Heart left ventricle (tissue), 16 donors: ENCODE data around the gene FBXW12. TPM values are rescaled to one million over a fixed set of nuclear protein-coding genes. Genes with fewer than 3 reads are reported as not detected.

Experiments used
- ATAC-seq, 4 donors: fragments of 200-7000 bp; cut with Tn5 transposase; one replicate each; pipeline ENCODE4 v1.9.1; 2020 to 2022; ENCODE audit warnings: moderate library complexity in 4 of 4, mild to moderate bottlenecking in 3 of 4, moderate number of reproducible peaks in 1 of 4
- DNase-seq, 5 donors: peaks; one replicate each; pipeline ENCODE4 v3.0.0-alpha.2; 2020
- H3K27ac ChIP-seq, 12 donors: fragments of 200-600 bp; sonication (generic) in 4 of 12; one replicate each; pipeline versions ENCODE4 v1.5.0 to v1.8.0; 2016 to 2022; ENCODE audit warnings: mild to moderate bottlenecking in 2 of 12
- H3K27me3 ChIP-seq, 9 donors: fragments of 200-600 bp; sonication (generic) in 2 of 9; one replicate each; pipeline versions ENCODE4 v1.5.1 to v1.8.0; 2016 to 2022; ENCODE audit warnings: mild to moderate bottlenecking in 3 of 9
- H3K36me3 ChIP-seq, 9 donors: fragments of 200-600 bp; sonication (generic) in 2 of 9; one replicate each; pipeline versions ENCODE4 v1.5.0 to v1.8.0; 2018 to 2022; ENCODE audit warnings: mild to moderate bottlenecking in 2 of 9
- H3K4me1 ChIP-seq, 12 donors: fragments of 200-600 bp; sonication (generic) in 4 of 12; one replicate each; pipeline versions ENCODE4 v1.5.0 to v1.8.0; 2016 to 2022; ENCODE audit warnings: mild to moderate bottlenecking in 3 of 12
- H3K4me3 ChIP-seq, 12 donors: fragments of 200-600 bp; sonication (generic) in 4 of 12; one replicate each; pipeline versions ENCODE4 v1.5.0 to v1.8.0; 2017 to 2022; ENCODE audit warnings: mild to moderate bottlenecking in 9 of 12, moderate library complexity in 4 of 12
- H3K9me3 ChIP-seq, 12 donors: fragments of 200-600 bp; sonication (generic) in 4 of 12; one replicate each; pipeline versions ENCODE4 v1.5.0 to v1.8.0; 2016 to 2022; ENCODE audit warnings: mild to moderate bottlenecking in 1 of 12
- POLR2A ChIP-seq, 2 donors: fragments of 450-650 bp; IDR thresholded peaks; one replicate each; pipeline ENCODE4 v1.6.1; 2017; ENCODE audit warnings: antibody characterized with exemption in 2 of 2, mild to moderate bottlenecking in 2 of 2, moderate library complexity in 2 of 2
- WGBS, 4 donors: extraction: QIAGEN DNeasy Blood & Tissue Kit in 2 of 4; methylation state at CpG; one replicate each; pipeline versions ENCODE4 v1.1.5 to v1.1.7; 2013 to 2018; 5-methylcytosine and 5-hydroxymethylcytosine counted together
- intact Hi-C, 10 donors: fragments of 100-400 bp; cut with DNase I; formaldehyde crosslinking; loops; one replicate each; pipeline versions ENCODE4 v1.11.1 to v1.14.2; 2022
- polyA plus RNA-seq, 2 donors: library from polyadenylated mRNA; stranded (reverse); fragments of 200-250 nt; gene quantifications; one replicate each; pipeline ENCODE4 v1.2.3, GENCODE V29; 2013
- total RNA-seq, 9 donors: library from RNA; depleted of rRNA in 2 of 9; stranded (reverse); fragments of >200 nt in 2 of 9; fragmentation: NEBNext Ultra II Directional in 3 of 9; extraction: Animal tissue kit (Norgen Biotek cat#: 25700) in 3 of 9; gene quantifications; one replicate each; pipeline versions ENCODE4 v1.1.0 to v1.2.4, GENCODE V29; 2016 to 2023
- TF ChIP-seq, protein P1 (sequence below), 12 donors: fragments of 200-600 bp; sonication (generic) in 4 of 12; IDR thresholded peaks; one replicate each; pipeline versions ENCODE4 v1.5.0 to v1.8.0; 2018 to 2022; ENCODE audit warnings: antibody characterized with exemption in 12 of 12, mild to moderate bottlenecking in 5 of 12
- donor health status: ischemic (EF 13 %, LVEDD 7.1; RV severe dilation, severe dysfunction).
- donor health status: healthy with polysubstance abuse.
- donor health status: DM: no; HTN: yes; CAD: no.
- donor health status: DM: no; HTN: no; CAD: no.
- donor health status: ischemic (EF 25% LVEDD 6.9; RV normal size, moderate dysfunction).
- donor health status: ischemic (EF 25% LVEDD 5.7; RV mildly dilated, moderate dysfunction).
- donor health status: healthy.
- donor health status: DM: yes; HTN: yes; CAD: no.
- donor health status: ischemic (EF 35%, LVEDD 5.7; RV mildly dilated, moderate dysfunction).
- donor health status: nonischemic (EF 11% LVEDD 7.7; RV severe dilation, severe dysfunction).
- donor health status: DM: yes; HTN: yes; CAD: no.
- donor health status: PGD.
- donor health status: ischemic (EF 29% LVEDD 5.4; RV normal size, mild dysfunction).
- donor health status: nonischemic (EF 23%, LVEDD 6.1; RV moderate dilation, normal function).

The FBXW12 gene
- total and polyA plus RNA-seq, 11 donors, result not detected

DNA sequence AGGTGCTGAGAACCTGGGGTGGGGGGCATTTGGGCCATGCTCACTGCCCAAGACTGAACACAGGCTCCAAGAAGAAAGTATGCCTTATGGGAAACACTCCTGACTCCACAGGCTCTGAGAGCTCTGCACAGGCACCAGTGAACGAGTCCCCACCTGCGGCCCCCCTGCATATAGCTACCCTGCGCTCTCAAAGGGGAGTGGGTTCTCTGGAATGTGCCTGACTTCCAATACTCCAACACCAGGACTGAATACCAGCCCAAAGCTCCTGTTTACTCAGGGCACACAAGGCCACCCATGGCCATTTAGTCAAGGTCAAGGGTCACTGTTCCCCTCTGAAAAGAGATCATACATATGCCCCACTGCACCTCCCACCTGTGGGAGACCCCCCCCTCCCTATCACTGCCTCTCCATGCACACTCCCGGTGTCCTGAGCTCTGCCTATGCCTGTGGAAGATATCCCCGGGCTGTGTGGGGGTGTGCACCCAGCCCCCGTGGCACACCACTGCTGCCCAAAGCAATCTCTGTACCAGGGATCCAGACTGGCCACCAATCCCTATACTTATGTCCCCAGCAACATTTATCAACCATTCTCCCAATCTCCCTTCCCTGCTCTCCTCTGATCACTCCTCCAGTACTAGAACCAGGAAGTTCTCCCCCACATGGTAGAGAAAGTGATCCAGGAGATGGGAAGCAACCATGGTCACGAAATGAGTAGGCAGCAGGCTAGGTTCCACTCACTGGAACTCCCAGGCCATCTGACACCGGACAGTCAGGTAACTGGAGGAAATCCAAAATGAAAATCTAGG lies 59.4 kb downstream of the FBXW12 start:
- no peaks in the 10 kb centered on the region for H3K9me3 ChIP-seq
- H3K27me3 ChIP-seq, result no peaks in the 10 kb centered on the region
- peak overlapping the region in 1 of 12 donors; percentile 94 for H3K27ac ChIP-seq
- DNase-seq (peak in 1 of 5 donors; percentile 16), ATAC-seq (no peak)
- intact Hi-C loops, result loop anchor here in 1 of 10 donors (2.0 kb wide), 1 partner anchor 29 kb away; no protein-coding TSS in a partner anchor
- no peak overlapping the region for H3K4me3 ChIP-seq
- peaks cover 0 to 47% (median 32%) of the 10 kb centered on the region in 12 donors for H3K4me1 ChIP-seq
- peaks cover 0 to 25% (median 16%) of the 10 kb centered on the region in 9 donors for H3K36me3 ChIP-seq
- TF ChIP-seq POLR2A (IDR thresholded peaks at IDR 0.05), result no peak
- TF ChIP-seq, protein P1, sequence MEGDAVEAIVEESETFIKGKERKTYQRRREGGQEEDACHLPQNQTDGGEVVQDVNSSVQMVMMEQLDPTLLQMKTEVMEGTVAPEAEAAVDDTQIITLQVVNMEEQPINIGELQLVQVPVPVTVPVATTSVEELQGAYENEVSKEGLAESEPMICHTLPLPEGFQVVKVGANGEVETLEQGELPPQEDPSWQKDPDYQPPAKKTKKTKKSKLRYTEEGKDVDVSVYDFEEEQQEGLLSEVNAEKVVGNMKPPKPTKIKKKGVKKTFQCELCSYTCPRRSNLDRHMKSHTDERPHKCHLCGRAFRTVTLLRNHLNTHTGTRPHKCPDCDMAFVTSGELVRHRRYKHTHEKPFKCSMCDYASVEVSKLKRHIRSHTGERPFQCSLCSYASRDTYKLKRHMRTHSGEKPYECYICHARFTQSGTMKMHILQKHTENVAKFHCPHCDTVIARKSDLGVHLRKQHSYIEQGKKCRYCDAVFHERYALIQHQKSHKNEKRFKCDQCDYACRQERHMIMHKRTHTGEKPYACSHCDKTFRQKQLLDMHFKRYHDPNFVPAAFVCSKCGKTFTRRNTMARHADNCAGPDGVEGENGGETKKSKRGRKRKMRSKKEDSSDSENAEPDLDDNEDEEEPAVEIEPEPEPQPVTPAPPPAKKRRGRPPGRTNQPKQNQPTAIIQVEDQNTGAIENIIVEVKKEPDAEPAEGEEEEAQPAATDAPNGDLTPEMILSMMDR (IDR thresholded peaks at IDR 0.05), result no peak
- WGBS, 4 donors, result 86 to 91% (median 88%) methylated on average over 8 of the region's 8 CpGs

DNA sequence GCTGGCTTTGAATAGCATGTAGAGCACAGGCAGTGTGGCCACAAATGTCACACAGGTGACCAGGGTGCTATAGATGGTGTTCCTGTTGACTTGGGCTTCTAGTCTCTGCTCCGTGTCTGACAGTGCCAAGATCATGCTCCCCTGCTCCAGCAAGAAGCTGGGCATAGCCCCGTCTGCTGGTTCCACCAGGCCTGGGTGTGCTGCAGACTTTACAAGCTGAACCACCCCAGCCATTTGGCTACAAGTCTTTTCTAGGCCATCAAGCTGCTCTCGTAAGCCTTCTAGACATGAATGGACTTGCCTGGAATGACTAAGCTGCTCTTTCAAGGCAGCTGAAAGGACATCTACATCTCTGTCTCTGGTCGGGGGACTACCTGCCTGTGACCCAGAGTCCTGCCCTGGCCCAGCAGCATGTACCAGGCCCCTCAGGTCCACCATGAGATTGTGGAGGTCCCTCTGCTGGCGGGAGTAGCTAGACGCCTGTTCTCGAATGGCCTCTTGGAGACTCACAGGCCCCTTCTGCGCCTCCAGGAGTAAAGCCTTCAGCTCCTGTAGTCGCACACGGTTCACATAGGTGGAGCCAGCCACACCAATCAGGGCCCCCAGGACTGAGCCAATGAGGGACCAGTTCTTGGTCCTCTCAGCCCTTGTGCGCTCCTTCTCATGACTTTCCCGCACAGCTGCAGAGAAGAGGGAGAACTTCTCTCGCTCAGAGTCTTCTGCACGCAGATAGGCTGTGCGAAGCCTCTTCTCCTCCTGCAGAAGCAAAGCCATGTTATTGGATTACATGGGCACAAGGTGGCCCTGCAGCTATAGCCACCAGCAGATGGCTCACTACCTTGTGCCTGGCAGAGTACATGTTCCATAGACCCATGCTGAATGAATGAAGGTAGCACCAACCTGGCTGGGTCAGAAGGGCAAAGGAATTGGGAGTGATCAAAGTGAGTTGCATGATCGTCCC lies 60.7 kb downstream of the FBXW12 start:
- H3K27me3 ChIP-seq, result no peaks in the 10 kb centered on the region
- ATAC-seq, result no peak
- H3K4me1 ChIP-seq, result peaks cover 0 to 38% (median 19%) of the 10 kb centered on the region in 12 donors
- no peak for DNase-seq
- TF ChIP-seq, protein P1 (IDR thresholded peaks at IDR 0.05), result peak in 1 of 12 donors; percentile 15
- no peak for TF ChIP-seq POLR2A (IDR thresholded peaks at IDR 0.05)
- H3K27ac ChIP-seq, result no peak overlapping the region
- H3K9me3 ChIP-seq, result no peaks in the 10 kb centered on the region
- H3K36me3 ChIP-seq, result peaks cover 0 to 25% (median 16%) of the 10 kb centered on the region in 9 donors
- WGBS, 4 donors, result 79 to 84% (median 83%) methylated on average over 14 to 16 of the region's 16 CpGs
- intact Hi-C loops, result loop anchor here in 2 of 10 donors (1.0 to 2.0 kb wide), 2 partner anchors 29 to 30 kb away; no protein-coding TSS in a partner anchor
- H3K4me3 ChIP-seq, result no peak overlapping the region

DNA sequence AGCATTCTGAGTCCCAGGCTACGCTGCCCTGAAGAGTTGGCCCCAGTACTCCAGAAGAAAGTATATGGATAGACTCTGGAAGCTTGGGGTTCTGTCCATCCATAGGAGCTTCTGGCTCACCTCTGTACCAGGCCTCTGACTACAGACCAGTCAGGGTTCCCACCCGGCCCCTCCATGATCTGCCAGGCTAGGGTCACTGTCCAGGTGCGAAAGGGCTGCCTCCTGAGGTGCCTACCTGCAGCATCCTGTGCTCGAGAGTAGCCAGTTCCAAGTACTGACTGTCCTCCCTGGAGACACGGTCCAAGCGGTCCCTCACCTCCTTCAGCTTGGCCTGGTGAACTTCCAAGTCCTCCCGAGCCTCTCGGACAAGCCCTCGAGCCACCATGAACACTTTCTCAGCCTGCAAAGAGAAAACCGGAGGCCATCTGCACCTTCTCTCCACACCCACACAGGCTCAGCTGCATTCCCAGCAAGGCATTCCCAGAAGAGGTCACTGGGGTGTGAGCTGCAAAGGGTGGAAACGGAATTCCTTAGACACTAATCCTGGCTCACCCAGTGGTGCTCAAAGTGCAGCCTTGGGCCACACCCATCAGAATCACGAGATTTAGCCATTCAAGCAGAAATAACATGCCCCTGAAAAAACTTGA lies 61.6 kb downstream of the FBXW12 start:
- Histone ChIP-seq H3K4me1 (peaks cover 0 to 31% (median 11%) of the 10 kb centered on the region in 12 donors), H3K27ac (peak overlapping the region in 1 of 12 donors; percentile 60), H3K27me3 (no peaks in the 10 kb centered on the region), H3K36me3 (peaks cover 0 to 25% (median 16%) of the 10 kb centered on the region in 9 donors), H3K9me3 (no peaks in the 10 kb centered on the region), H3K4me3 (no peak overlapping the region)
- no peak for DNase-seq
- ATAC-seq, result peak in 1 of 4 donors; percentile 31
- intact Hi-C loops, result loop anchor here in 4 of 10 donors (1.0 to 2.0 kb wide), 5 partner anchors 30 to 161 kb away; no protein-coding TSS in a partner anchor
- TF ChIP-seq POLR2A (IDR thresholded peaks at IDR 0.05), result no peak
- TF ChIP-seq, protein P1 (IDR thresholded peaks at IDR 0.05), result no peak
- WGBS, 4 donors, result 66 to 83% (median 72%) methylated on average over 12 of the region's 12 CpGs
